Vagina (tissue), 2 donors: Measurements from ENCODE around the gene ADAMTS14. TPM values are rescaled to one million over a fixed set of nuclear protein-coding genes. Genes with fewer than 3 reads are reported as not detected.

Experiments
- DNase-seq, 2 donors: peaks; one replicate each; pipeline ENCODE4 v3.0.0-alpha.2; 2017; ENCODE audit errors: extremely low spot score in 2 of 2
- H3K27ac ChIP-seq: fragments of 200-600 bp; sonication (generic); one replicate; pipeline ENCODE4 v1.5.1; 2019
- H3K27me3 ChIP-seq: fragments of 200-600 bp; sonication (generic); one replicate; pipeline ENCODE4 v1.5.1; 2019
- H3K36me3 ChIP-seq, 2 donors: fragments of 200-600 bp; sonication (generic); one replicate each; pipeline ENCODE4 v1.5.1; 2017 to 2019
- H3K4me1 ChIP-seq: fragments of 200-600 bp; sonication (generic); one replicate; pipeline ENCODE4 v1.5.1; 2019
- H3K4me3 ChIP-seq, 2 donors: fragments of 200-600 bp; sonication (generic); 1 replicate in 1 of 2; 2 replicates in 1 of 2; pipeline ENCODE4 v1.5.1; 2016 to 2019
- H3K9me3 ChIP-seq: fragments of 200-600 bp; sonication (generic); one replicate; pipeline ENCODE4 v1.5.1; 2019
- POLR2A ChIP-seq, 2 donors: fragments of 450-650 bp; IDR thresholded peaks; one replicate each; pipeline ENCODE4 v1.6.1; 2017; ENCODE audit warnings: antibody characterized with exemption in 2 of 2, mild to moderate bottlenecking in 2 of 2, moderate library complexity in 2 of 2
- POLR2AphosphoS5 ChIP-seq, 2 donors: sonication (generic); formaldehyde crosslinking; IDR thresholded peaks; one replicate each; pipeline ENCODE4 v1.9.0; 2017; ENCODE audit warnings: antibody characterized with exemption in 2 of 2, mild to moderate bottlenecking in 2 of 2, low read depth in 1 of 2; ENCODE audit not compliant: insufficient read depth in 1 of 2
- intact Hi-C: fragments of 100-400 bp; cut with DNase I; formaldehyde crosslinking; loops from one replicate; pipeline ENCODE4 v1.15.1; 2023
- total RNA-seq: library from RNA; depleted of rRNA; stranded (reverse); fragments of >200 nt; gene quantifications from one replicate; pipeline ENCODE4 v1.2.3, GENCODE V29; 2016
- TF ChIP-seq, protein P1 (sequence below), 3 experiments: fragments of 450-650 bp in 2 of 3; fragments of 200-600 bp in 1 of 3; sonication (generic) in 1 of 3; IDR thresholded peaks; one replicate each; pipeline ENCODE4 v1.5.1; 2017 to 2019; ENCODE audit warnings: antibody characterized with exemption in 3 of 3, mild to moderate bottlenecking in 2 of 3, moderate library complexity in 2 of 3

Gene ADAMTS14
- total RNA-seq, 1 donor from 2014 or later = not detected

DNA sequence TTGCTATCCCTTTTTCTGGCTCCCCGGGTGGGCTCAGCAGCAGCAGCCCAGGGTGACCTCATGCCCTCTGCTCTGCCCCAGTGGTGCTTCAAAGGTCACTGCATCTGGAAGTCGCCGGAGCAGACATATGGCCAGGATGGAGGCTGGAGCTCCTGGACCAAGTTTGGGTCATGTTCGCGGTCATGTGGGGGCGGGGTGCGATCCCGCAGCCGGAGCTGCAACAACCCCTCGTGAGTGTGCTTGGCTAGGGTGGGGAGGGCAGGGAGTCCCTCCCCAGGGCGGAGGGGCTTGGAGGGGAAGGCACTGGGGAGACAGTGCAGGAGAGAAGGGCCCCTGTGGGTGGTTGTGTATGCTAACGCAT is 66.4 kb downstream of the ADAMTS14 start:
- TF ChIP-seq POLR2A (IDR thresholded peaks at IDR 0.05) = no peak
- TF ChIP-seq, protein P1, sequence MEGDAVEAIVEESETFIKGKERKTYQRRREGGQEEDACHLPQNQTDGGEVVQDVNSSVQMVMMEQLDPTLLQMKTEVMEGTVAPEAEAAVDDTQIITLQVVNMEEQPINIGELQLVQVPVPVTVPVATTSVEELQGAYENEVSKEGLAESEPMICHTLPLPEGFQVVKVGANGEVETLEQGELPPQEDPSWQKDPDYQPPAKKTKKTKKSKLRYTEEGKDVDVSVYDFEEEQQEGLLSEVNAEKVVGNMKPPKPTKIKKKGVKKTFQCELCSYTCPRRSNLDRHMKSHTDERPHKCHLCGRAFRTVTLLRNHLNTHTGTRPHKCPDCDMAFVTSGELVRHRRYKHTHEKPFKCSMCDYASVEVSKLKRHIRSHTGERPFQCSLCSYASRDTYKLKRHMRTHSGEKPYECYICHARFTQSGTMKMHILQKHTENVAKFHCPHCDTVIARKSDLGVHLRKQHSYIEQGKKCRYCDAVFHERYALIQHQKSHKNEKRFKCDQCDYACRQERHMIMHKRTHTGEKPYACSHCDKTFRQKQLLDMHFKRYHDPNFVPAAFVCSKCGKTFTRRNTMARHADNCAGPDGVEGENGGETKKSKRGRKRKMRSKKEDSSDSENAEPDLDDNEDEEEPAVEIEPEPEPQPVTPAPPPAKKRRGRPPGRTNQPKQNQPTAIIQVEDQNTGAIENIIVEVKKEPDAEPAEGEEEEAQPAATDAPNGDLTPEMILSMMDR (IDR thresholded peaks at IDR 0.05) = no peak
- TF ChIP-seq POLR2AphosphoS5 (IDR thresholded peaks at IDR 0.05; ENCODE audit: insufficient read depth in 1 of 2, low read depth in 1 of 2) = no peak
- intact Hi-C loops = no loop called here

DNA sequence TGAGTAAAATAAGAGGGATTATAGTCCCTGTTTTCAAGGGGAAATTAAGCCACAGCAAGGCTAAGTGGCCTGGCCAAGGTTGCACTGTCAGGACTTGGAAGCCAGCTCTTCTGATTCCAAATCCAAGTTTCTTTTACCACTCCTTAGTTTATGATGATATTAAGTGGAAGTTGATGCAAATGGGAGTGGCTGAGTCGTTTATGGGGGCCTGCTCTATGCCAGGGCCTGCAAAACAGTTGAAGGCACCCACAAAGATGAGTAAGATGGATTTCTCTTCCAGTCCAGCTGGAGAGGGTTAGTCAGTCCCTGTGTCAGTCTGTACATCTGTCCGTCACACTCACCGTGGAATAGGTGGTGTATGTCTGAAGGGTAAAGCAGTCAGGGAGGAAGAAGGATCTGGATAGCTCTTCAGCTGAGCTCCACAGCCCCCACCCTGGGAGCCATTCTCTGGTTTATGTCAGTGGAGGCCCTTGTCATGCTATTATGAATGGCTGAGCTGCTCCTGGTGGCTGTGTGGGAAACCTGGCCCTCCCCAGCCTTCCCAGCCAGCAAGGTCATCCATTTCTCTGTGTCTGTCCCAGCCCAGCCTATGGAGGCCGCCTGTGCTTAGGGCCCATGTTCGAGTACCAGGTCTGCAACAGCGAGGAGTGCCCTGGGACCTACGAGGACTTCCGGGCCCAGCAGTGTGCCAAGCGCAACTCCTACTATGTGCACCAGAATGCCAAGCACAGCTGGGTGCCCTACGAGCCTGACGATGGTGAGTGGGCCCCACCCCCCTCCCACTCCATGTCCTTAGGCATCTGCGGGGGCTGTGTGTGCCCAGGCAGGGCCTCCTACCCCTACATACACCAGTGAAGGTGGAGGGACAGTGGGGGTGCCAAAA is 68.3 kb downstream of the ADAMTS14 start:
- no peak for DNase-seq
- no peaks in the 10 kb centered on the region for H3K36me3 ChIP-seq
- H3K27me3 ChIP-seq = no peaks in the 10 kb centered on the region
- peaks cover 31% of the 10 kb centered on the region for H3K4me1 ChIP-seq
- TF ChIP-seq, protein P1 (IDR thresholded peaks at IDR 0.05) = no peak
- TF ChIP-seq POLR2A (IDR thresholded peaks at IDR 0.05) = no peak
- TF ChIP-seq POLR2AphosphoS5 (IDR thresholded peaks at IDR 0.05; ENCODE audit: insufficient read depth in 1 of 2, low read depth in 1 of 2) = no peak
- intact Hi-C loops = no loop called here
- no peak overlapping the region for H3K27ac ChIP-seq
- no peak overlapping the region for H3K4me3 ChIP-seq
- H3K9me3 ChIP-seq = no peaks in the 10 kb centered on the region

More for the DNA sequence above, 66.4 kb downstream of the ADAMTS14 start:
- DNase-seq = no peak
- no peak overlapping the region for H3K4me3 ChIP-seq
- no peaks in the 10 kb centered on the region for H3K36me3 ChIP-seq
- no peaks in the 10 kb centered on the region for H3K27me3 ChIP-seq
- no peak overlapping the region for H3K27ac ChIP-seq
- peaks cover 31% of the 10 kb centered on the region for H3K4me1 ChIP-seq
- H3K9me3 ChIP-seq = no peaks in the 10 kb centered on the region

DNA sequence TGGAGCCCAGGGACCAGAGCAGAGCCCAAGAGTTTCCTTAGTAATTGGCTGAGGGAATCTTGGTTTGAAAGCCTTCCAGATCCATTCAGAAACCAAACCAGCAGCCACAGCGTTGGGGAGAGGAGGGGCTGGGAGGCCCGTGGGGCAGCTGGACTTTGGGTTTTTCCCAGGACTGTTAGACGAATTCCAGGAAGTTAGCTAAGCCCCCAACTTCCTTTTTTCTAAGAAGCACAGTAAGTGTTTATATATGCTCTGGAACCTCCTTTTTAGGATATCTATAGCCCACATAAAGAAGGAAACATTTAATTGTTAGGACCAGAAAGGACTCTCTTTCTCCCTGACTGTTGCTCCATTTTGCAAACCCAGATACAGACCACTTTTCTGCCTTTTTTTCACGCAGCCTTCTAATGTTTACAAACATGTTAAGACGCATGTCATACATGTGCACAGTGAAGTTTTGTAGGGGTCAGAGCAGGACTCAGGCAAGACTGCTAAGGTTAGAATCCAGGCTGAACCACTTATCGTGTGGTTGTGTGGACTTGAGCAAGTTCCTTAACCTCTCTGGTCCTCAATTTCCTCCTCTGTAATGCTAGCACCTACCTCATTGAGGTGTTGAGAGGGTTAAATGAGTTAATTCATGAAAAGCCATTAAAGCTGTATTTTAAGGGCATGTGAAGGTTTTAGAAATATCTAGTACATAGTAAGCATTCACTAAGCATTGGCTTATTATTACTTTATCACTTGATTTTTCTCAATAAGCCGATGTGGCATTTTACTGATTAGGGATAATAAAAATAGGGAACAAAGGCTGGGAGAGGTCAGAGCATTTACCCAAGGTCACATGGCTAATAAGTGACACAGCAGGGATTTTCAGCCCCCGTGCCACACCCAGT is 70.5 kb downstream of the ADAMTS14 start:
- H3K4me3 ChIP-seq = no peak overlapping the region
- DNase-seq = no peak
- no peak overlapping the region for H3K27ac ChIP-seq
- intact Hi-C loops = no loop called here
- H3K4me1 ChIP-seq = peaks cover 31% of the 10 kb centered on the region
- no peaks in the 10 kb centered on the region for H3K36me3 ChIP-seq
- TF ChIP-seq, protein P1 (IDR thresholded peaks at IDR 0.05) = no peak
- no peak for TF ChIP-seq POLR2A (IDR thresholded peaks at IDR 0.05)
- TF ChIP-seq POLR2AphosphoS5 (IDR thresholded peaks at IDR 0.05; ENCODE audit: insufficient read depth in 1 of 2, low read depth in 1 of 2) = no peak
- no peaks in the 10 kb centered on the region for H3K9me3 ChIP-seq
- H3K27me3 ChIP-seq = no peaks in the 10 kb centered on the region

DNA sequence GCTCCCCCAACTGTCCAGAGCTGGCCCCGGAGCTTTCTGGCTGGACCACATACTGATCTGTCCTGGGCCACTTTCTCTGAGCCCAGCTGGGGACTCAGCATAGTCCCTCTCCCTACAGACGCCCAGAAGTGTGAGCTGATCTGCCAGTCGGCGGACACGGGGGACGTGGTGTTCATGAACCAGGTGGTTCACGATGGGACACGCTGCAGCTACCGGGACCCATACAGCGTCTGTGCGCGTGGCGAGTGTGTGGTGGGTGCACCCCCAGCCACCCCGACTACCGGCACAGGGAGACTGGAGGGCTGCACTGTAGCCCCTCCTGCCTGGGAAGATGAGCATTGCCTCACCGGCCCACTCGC is 71.1 kb downstream of the ADAMTS14 start:
- H3K9me3 ChIP-seq = no peaks in the 10 kb centered on the region
- no peaks in the 10 kb centered on the region for H3K27me3 ChIP-seq
- no peaks in the 10 kb centered on the region for H3K36me3 ChIP-seq
- TF ChIP-seq, protein P1 (IDR thresholded peaks at IDR 0.05) = no peak
- TF ChIP-seq POLR2AphosphoS5 (IDR thresholded peaks at IDR 0.05; ENCODE audit: insufficient read depth in 1 of 2, low read depth in 1 of 2) (no peak), POLR2A (IDR thresholded peaks at IDR 0.05) (no peak)
- intact Hi-C loops = no loop called here
- H3K4me3 ChIP-seq = no peak overlapping the region
- no peak for DNase-seq
- H3K27ac ChIP-seq = no peak overlapping the region
- peaks cover 31% of the 10 kb centered on the region for H3K4me1 ChIP-seq
